ENCODE measurements around the gene CUL1. TPM values are rescaled to one million over a fixed set of nuclear protein-coding genes. Genes with fewer than 3 reads are reported as not detected.

The CUL1 gene
- total and polyA plus RNA-seq, 3 experiments from 2014 or later: 58.3 to 93.4 (median 92.2) TPM

- Mint-ChIP-seq H3K27me3 (no peaks in the 10 kb centered on the region), H3K9me3 (no peaks in the 10 kb centered on the region), H3K36me3 (peaks cover 6 to 81% (median 27%) of the 10 kb centered on the region in 3 donors), H3K27ac (peak overlapping the region in 1 of 8 donors; percentile 0), H3K4me3 (no peak overlapping the region), H3K4me1 (peaks cover 29 to 62% (median 57%) of the 10 kb centered on the region in 3 donors)
- ChIA-PET CTCF (no interaction called here), POLR2A (no interaction called here)
- H3K4me3 ChIP-seq (ENCODE audit: low read length): no peak overlapping the region
- DNase-seq: no peak
- H3K36me3 ChIP-seq (ENCODE audit: insufficient read depth, low read length): peaks cover 26% of the 10 kb centered on the region
- H3K9me3 ChIP-seq (ENCODE audit: low read length): no peaks in the 10 kb centered on the region
- no peak overlapping the region for H3K27ac ChIP-seq (ENCODE audit: low read depth, low read length)
- H3K4me1 ChIP-seq (ENCODE audit: insufficient read depth, low read length): no peaks in the 10 kb centered on the region
- H3K27me3 ChIP-seq (ENCODE audit: insufficient read depth, low read length, poor library complexity, severe bottlenecking): no peaks in the 10 kb centered on the region
These were observed 34.8 kb downstream of the CUL1 start for GRCh38 chr7:148733496-148733895.

DNA sequence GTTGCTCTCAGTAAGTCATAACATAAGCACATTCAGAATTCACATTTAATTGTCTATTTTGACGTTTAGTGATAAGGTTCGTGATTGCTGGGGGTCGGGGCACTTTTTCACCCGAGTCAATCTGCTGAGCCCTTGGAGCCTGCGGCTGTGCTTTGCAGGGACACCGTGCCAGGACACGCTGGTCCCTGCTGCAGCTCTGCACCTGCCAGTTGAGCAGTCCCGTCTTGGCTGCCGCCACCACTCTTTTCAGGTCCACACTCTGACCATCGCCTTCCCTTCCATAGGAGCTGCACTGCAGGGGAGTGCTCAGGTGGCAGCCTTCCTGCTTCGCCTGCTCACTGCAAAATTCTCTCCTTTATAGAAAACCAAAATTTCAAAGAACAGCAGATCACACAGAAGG lies 36.4 kb downstream of the CUL1 start:
- Mint-ChIP-seq H3K36me3 (peaks cover 6 to 88% (median 36%) of the 10 kb centered on the region in 3 donors), H3K4me1 (peaks cover 25 to 54% (median 53%) of the 10 kb centered on the region in 3 donors), H3K4me3 (no peak overlapping the region), H3K9me3 (no peaks in the 10 kb centered on the region), H3K27ac (peak overlapping the region in 2 of 8 donors; percentile 1 to 56), H3K27me3 (no peaks in the 10 kb centered on the region)
- Histone ChIP-seq H3K27me3 (ENCODE audit: insufficient read depth, low read length, poor library complexity, severe bottlenecking) (no peaks in the 10 kb centered on the region), H3K4me1 (ENCODE audit: insufficient read depth, low read length) (no peaks in the 10 kb centered on the region), H3K36me3 (ENCODE audit: insufficient read depth, low read length) (peaks cover 31% of the 10 kb centered on the region), H3K9me3 (ENCODE audit: low read length) (no peaks in the 10 kb centered on the region), H3K27ac (ENCODE audit: low read depth, low read length) (no peak overlapping the region), H3K4me3 (ENCODE audit: low read length) (no peak overlapping the region)
- DNase-seq: no peak
- POLR2A ChIA-PET: no interaction called here
- CTCF ChIA-PET: no interaction called here

DNA sequence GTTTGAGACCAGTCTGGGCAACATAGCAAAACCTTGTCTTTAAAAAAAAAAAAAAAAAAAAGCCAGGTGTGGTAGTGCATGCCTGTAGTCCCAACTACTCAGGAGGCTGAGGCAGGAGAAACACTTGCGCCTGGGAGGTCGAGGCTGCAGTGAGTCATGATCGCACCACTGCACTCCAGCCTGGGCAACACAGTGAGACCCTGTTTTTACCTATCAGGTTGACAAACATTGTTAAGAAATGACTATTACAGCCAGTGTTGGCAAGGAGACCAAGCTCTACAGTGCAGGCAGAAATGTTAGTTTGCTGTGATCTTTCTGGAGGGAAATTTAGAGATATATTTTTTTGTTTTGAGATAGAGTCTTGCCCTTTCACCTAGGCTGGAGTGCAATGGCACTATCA lies 37.3 kb downstream of the CUL1 start:
- Histone ChIP-seq H3K4me1 (ENCODE audit: insufficient read depth, low read length) (no peaks in the 10 kb centered on the region), H3K9me3 (ENCODE audit: low read length) (no peaks in the 10 kb centered on the region), H3K36me3 (ENCODE audit: insufficient read depth, low read length) (peaks cover 35% of the 10 kb centered on the region), H3K27me3 (ENCODE audit: insufficient read depth, low read length, poor library complexity, severe bottlenecking) (no peaks in the 10 kb centered on the region), H3K4me3 (ENCODE audit: low read length) (no peak overlapping the region), H3K27ac (ENCODE audit: low read depth, low read length) (no peak overlapping the region)
- ChIA-PET POLR2A (no interaction called here), CTCF (no interaction called here)
- peaks cover 28 to 58% (median 57%) of the 10 kb centered on the region in 3 donors for H3K4me1 Mint-ChIP-seq
- H3K9me3 Mint-ChIP-seq: no peaks in the 10 kb centered on the region
- DNase-seq: no peak
- peak overlapping the region in 2 of 8 donors; percentile 49 to 57 for H3K27ac Mint-ChIP-seq
- H3K4me3 Mint-ChIP-seq: no peak overlapping the region
- no peaks in the 10 kb centered on the region for H3K27me3 Mint-ChIP-seq
- peaks cover 6 to 88% (median 42%) of the 10 kb centered on the region in 3 donors for H3K36me3 Mint-ChIP-seq

- no peak overlapping the region for H3K27ac ChIP-seq (ENCODE audit: low read depth, low read length)
- H3K9me3 ChIP-seq (ENCODE audit: low read length): no peaks in the 10 kb centered on the region
- H3K27ac Mint-ChIP-seq: peak overlapping the region in 1 of 8 donors; percentile 41
- CTCF ChIA-PET: no interaction called here
- H3K27me3 Mint-ChIP-seq: no peaks in the 10 kb centered on the region
- H3K4me1 Mint-ChIP-seq: peaks cover 21 to 56% (median 41%) of the 10 kb centered on the region in 3 donors
- no peak overlapping the region for H3K4me3 ChIP-seq (ENCODE audit: low read length)
- no peak for DNase-seq
- no peaks in the 10 kb centered on the region for H3K4me1 ChIP-seq (ENCODE audit: insufficient read depth, low read length)
- POLR2A ChIA-PET: no interaction called here
- peaks cover 21% of the 10 kb centered on the region for H3K36me3 ChIP-seq (ENCODE audit: insufficient read depth, low read length)
- no peaks in the 10 kb centered on the region for H3K9me3 Mint-ChIP-seq
- no peaks in the 10 kb centered on the region for H3K27me3 ChIP-seq (ENCODE audit: insufficient read depth, low read length, poor library complexity, severe bottlenecking)
- no peak overlapping the region for H3K4me3 Mint-ChIP-seq
- peaks cover 16 to 82% (median 51%) of the 10 kb centered on the region in 3 donors for H3K36me3 Mint-ChIP-seq
These were observed 40.2 kb downstream of the CUL1 start for GRCh38 chr7:148738737-148739535.

DNA sequence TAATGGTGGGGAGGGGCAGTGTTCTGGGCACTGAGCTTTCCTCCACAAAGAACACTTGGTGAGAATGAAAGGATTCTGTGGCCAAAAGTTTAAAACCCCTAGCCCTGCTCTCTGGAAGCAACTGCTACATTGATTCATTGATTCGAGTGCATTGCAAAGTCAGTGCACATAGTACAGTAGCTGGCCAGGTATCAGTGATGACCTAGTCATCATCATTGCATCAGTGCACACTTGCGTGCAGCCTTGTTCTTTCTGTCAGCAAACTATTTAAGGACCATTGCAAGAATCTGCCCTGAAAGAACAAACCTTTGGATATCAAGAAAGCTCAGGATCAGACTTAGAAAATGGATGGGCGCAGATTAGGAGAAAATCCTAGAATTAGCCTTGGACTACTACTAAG lies 47.4 kb downstream of the CUL1 start:
- peaks cover 29 to 46% (median 32%) of the 10 kb centered on the region in 3 donors for H3K36me3 Mint-ChIP-seq
- ChIA-PET CTCF (interaction anchor here (0.7 to 1.5 kb wide), 3 partner anchors 40 to 259 kb away, joined by 3 to 4 read pairs (median 3); no protein-coding TSS in a partner anchor), POLR2A (no interaction called here)
- DNase-seq: no peak
- H3K9me3 Mint-ChIP-seq: peaks cover 0 to 2% (median 0%) of the 10 kb centered on the region in 5 donors
- peak overlapping the region in 2 of 8 donors; percentile 26 to 31 for H3K27ac Mint-ChIP-seq
- peaks cover 21 to 46% (median 39%) of the 10 kb centered on the region in 3 donors for H3K4me1 Mint-ChIP-seq
- Histone ChIP-seq H3K4me1 (ENCODE audit: insufficient read depth, low read length) (no peaks in the 10 kb centered on the region), H3K27ac (ENCODE audit: low read depth, low read length) (no peak overlapping the region), H3K4me3 (ENCODE audit: low read length) (no peak overlapping the region), H3K9me3 (ENCODE audit: low read length) (no peaks in the 10 kb centered on the region), H3K36me3 (ENCODE audit: insufficient read depth, low read length) (no peaks in the 10 kb centered on the region), H3K27me3 (ENCODE audit: insufficient read depth, low read length, poor library complexity, severe bottlenecking) (no peaks in the 10 kb centered on the region)
- H3K4me3 Mint-ChIP-seq: no peak overlapping the region
- H3K27me3 Mint-ChIP-seq: no peaks in the 10 kb centered on the region

DNA sequence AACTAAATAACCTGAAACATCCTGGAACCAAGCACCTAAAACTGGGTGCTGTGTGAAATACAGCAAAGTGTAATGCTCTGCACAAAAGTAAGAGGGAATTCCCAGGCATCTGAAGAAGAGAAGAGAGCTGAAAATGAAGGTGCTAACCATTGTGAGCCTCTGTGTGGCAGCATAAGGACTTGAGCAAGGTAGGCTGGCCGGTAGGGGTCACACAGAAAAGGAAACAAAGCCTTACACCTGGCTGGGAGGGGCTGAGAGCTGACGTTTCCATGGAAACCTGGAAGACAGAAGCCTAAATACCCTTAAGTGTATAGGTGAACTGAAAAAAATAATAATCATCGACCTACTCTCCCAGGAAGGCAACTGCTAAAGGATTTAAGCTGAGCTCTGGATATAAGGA lies 48.6 kb downstream of the CUL1 start:
- peak overlapping the region in 1 of 8 donors; percentile 54 for H3K27ac Mint-ChIP-seq
- H3K4me3 Mint-ChIP-seq: no peak overlapping the region
- Histone ChIP-seq H3K27me3 (ENCODE audit: insufficient read depth, low read length, poor library complexity, severe bottlenecking) (no peaks in the 10 kb centered on the region), H3K9me3 (ENCODE audit: low read length) (no peaks in the 10 kb centered on the region), H3K4me1 (ENCODE audit: insufficient read depth, low read length) (no peaks in the 10 kb centered on the region), H3K4me3 (ENCODE audit: low read length) (no peak overlapping the region), H3K27ac (ENCODE audit: low read depth, low read length) (no peak overlapping the region), H3K36me3 (ENCODE audit: insufficient read depth, low read length) (no peaks in the 10 kb centered on the region)
- H3K36me3 Mint-ChIP-seq: peaks cover 23 to 42% (median 26%) of the 10 kb centered on the region in 3 donors
- POLR2A ChIA-PET: no interaction called here
- CTCF ChIA-PET: interaction anchor here (0.8 to 1.5 kb wide), 4 partner anchors 13 to 258 kb away, joined by 3 to 4 read pairs (median 4); no protein-coding TSS in a partner anchor
- H3K4me1 Mint-ChIP-seq: peaks cover 21 to 43% (median 41%) of the 10 kb centered on the region in 3 donors
- peaks cover 0 to 2% (median 0%) of the 10 kb centered on the region in 5 donors for H3K9me3 Mint-ChIP-seq
- no peaks in the 10 kb centered on the region for H3K27me3 Mint-ChIP-seq
- DNase-seq: no peak

GRCh38 chr7:148750442-148751355 lies 52.0 kb downstream of the CUL1 start:
- Mint-ChIP-seq H3K27me3 (no peaks in the 10 kb centered on the region), H3K36me3 (peaks cover 10 to 43% (median 13%) of the 10 kb centered on the region in 3 donors), H3K9me3 (peaks cover 0 to 2% (median 0%) of the 10 kb centered on the region in 5 donors), H3K27ac (peak overlapping the region in 2 of 8 donors; percentile 11 to 61), H3K4me1 (peaks cover 14 to 53% (median 35%) of the 10 kb centered on the region in 3 donors), H3K4me3 (no peak overlapping the region)
- no peak overlapping the region for H3K4me3 ChIP-seq (ENCODE audit: low read length)
- H3K9me3 ChIP-seq (ENCODE audit: low read length): no peaks in the 10 kb centered on the region
- H3K4me1 ChIP-seq (ENCODE audit: insufficient read depth, low read length): no peaks in the 10 kb centered on the region
- no peaks in the 10 kb centered on the region for H3K36me3 ChIP-seq (ENCODE audit: insufficient read depth, low read length)
- H3K27ac ChIP-seq (ENCODE audit: low read depth, low read length): no peak overlapping the region
- H3K27me3 ChIP-seq (ENCODE audit: insufficient read depth, low read length, poor library complexity, severe bottlenecking): no peaks in the 10 kb centered on the region
- ChIA-PET CTCF (interaction anchor here (0.6 kb wide), 1 partner anchor 39 kb away, joined by 3 read pairs; no protein-coding TSS in a partner anchor), POLR2A (no interaction called here)
- DNase-seq: no peak
